Measurements from ENCODE around the gene CLIC4.
"Not testable (repeated sequence)": the region's sequence is repeated elsewhere in the genome, so short reads cannot be mapped to it uniquely, and the experiment has no call there.

CLIC4 gene

DNA sequence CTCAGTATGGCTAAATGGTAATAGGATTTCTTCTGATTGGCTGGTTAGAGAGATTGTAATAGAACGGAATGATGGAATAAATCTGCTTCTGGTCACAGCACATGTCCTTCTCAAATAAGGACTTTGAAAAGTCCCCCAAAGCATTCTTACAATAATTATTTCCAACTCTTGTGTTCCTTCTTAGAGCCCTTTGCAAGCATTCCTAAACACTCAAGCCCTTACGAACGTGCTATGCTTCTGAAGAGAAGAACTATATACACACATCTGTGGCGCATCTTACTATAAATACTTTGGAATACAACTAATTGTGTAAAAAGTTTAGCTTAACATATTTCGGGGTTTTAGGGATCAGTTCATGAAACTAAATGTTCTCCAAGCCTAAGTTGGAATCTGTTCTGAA is 25.6 kb downstream of the CLIC4 start:
- DNase-seq (ENCODE audit: insufficient read length, low spot score) (no peak), FAIRE-seq (no peak)
- TF ChIP-seq POLR2A (IDR thresholded peaks at IDR 0.05; ENCODE audit: low read depth, low read length): no peak
- TF ChIP-seq POLR2AphosphoS5 (IDR thresholded peaks at IDR 0.05; ENCODE audit: low read depth, low read length): no peak
- no peak for TF ChIP-seq TAF1 (IDR thresholded peaks at IDR 0.05; ENCODE audit: low read depth, low read length)
- no peak for TF ChIP-seq SPI1 (IDR thresholded peaks at IDR 0.05; ENCODE audit: low read depth, low read length)
- TF ChIP-seq PAX5 (IDR thresholded peaks at IDR 0.05; ENCODE audit: insufficient read depth, low read length, severe bottlenecking): no peak

DNA sequence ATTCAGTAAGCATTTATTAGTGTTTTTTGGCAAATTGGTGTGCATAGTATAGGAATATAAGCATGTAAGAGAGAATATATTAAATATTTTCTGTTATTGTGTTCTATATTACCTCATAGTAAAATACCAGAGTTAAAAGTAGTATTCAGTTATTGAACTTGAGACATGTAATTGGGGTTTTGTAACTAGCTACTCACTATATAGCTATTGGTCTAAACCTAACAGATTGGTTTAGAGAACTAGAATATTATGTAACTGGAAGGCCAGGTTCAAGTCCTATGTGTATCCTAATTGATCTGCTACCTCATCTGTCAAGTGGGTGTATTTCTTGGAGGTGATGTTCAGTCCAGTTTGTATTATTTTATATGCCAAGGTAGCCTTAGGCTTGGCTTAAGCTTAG is 26.3 kb downstream of the CLIC4 start:
- DNase-seq (ENCODE audit: insufficient read length, low spot score): no peak
- TF ChIP-seq TAF1 (IDR thresholded peaks at IDR 0.05; ENCODE audit: low read depth, low read length) (no peak), SPI1 (IDR thresholded peaks at IDR 0.05; ENCODE audit: low read depth, low read length) (no peak), POU2F2 (IDR thresholded peaks at IDR 0.05; ENCODE audit: low read depth, low read length) (no peak), PAX5 (IDR thresholded peaks at IDR 0.05; ENCODE audit: insufficient read depth, low read length, severe bottlenecking) (no peak), POLR2A (IDR thresholded peaks at IDR 0.05; ENCODE audit: low read depth, low read length) (no peak), POLR2AphosphoS5 (IDR thresholded peaks at IDR 0.05; ENCODE audit: low read depth, low read length) (no peak)
- FAIRE-seq: no peak

DNA sequence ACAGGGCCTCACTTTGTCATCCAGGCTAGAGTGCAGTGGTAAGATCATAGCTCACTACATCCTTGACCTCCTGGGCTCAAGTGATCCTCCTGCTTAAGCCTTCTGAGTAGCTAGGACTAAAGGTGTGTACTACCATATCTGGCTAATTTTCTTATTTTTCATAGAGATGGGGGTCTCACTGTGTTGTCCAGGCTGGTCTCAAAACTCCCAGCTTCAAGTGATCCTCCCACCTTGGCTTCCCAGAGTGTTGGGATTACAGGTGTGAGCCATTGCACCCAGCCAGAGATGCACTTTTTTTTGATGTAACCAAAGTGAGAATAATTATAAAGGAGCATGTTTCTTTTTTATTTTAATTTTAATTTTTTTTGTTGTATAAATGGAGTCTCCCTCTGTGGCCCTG is 28.4 kb downstream of the CLIC4 start:
- FAIRE-seq: peak; percentile 5
- DNase-seq (ENCODE audit: insufficient read length, low spot score): no peak
- TF ChIP-seq TAF1 (IDR thresholded peaks at IDR 0.05; ENCODE audit: low read depth, low read length): no peak
- no peak for TF ChIP-seq PAX5 (IDR thresholded peaks at IDR 0.05; ENCODE audit: insufficient read depth, low read length, severe bottlenecking)

DNA sequence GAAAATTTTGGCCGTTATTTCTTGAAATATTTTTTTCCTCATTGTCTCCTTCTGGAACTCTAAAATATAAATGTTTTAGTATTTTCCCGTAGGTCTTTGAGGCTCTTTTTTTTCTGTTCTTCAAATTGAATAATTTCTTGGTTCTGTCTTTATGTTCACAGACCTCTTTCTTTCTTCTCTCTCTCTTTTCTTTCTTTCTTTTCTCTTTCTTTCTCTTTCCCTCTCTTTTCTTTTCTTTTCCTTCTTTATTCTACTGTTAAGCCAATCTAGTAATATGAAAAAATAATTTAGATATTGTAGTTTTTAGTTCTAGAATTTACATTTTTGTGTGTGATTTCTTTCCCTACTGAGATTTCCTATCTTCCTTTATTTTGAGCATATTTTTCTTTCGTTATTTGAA is 30.1 kb downstream of the CLIC4 start:
- FAIRE-seq: no peak

DNA sequence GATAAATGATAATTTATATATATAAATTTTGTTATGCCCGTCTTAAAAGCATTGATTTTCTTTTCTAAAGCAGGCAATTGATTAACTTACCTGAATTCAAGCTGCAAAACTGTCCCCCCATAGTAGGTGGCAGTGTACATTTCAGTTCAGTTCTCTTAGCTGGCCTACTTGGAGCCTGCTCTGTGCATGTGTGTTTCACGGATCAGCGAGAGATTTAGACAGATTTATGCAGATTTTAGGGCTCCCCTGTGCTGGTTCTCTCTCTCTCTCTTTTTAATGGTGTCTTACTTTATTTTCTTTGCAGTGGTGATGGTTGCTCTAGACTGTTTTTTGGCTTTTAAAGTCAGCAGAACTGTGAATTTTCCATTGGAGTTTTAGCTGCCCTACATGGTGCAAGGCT is 30.7 kb downstream of the CLIC4 start:
- peak; percentile 57 for FAIRE-seq
- DNase-seq (ENCODE audit: insufficient read length, low spot score): no peak
- TF ChIP-seq PAX5 (IDR thresholded peaks at IDR 0.05; ENCODE audit: insufficient read depth, low read length, severe bottlenecking): no peak
- TF ChIP-seq SPI1 (IDR thresholded peaks at IDR 0.05; ENCODE audit: low read depth, low read length): no peak

More for the DNA sequence above, 30.1 kb downstream of the CLIC4 start:
- DNase-seq (ENCODE audit: insufficient read length, low spot score): no peak
- TF ChIP-seq POU2F2 (IDR thresholded peaks at IDR 0.05; ENCODE audit: low read depth, low read length) (no peak), SPI1 (IDR thresholded peaks at IDR 0.05; ENCODE audit: low read depth, low read length) (no peak), PAX5 (IDR thresholded peaks at IDR 0.05; ENCODE audit: insufficient read depth, low read length, severe bottlenecking) (no peak), POLR2AphosphoS5 (IDR thresholded peaks at IDR 0.05; ENCODE audit: low read depth, low read length) (no peak), TAF1 (IDR thresholded peaks at IDR 0.05; ENCODE audit: low read depth, low read length) (no peak), POLR2A (IDR thresholded peaks at IDR 0.05; ENCODE audit: low read depth, low read length) (no peak)

DNA sequence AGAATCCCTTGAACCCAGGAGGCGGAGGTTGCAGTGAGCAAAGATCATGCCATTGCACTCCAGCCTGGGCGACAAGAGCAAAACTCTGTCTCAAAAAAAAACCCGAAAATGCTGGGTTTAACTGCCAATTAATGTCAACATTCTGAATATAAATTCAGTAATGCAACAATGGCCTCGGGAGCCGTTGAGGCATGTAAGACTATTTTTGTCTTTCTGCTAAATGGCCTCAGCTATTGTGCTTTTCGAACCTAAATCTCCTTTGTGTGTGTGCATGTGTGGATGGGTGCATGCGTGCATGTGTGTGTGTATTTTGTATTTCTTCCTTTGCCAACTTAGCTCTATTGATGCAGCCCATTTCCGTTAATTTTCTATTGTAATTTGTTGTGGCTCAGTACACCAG is 31.6 kb downstream of the CLIC4 start:
- FAIRE-seq: peak; percentile 52
- TF ChIP-seq POLR2AphosphoS5 (IDR thresholded peaks at IDR 0.05; ENCODE audit: low read depth, low read length): no peak
- no peak for TF ChIP-seq POLR2A (IDR thresholded peaks at IDR 0.05; ENCODE audit: low read depth, low read length)
- TF ChIP-seq TAF1 (IDR thresholded peaks at IDR 0.05; ENCODE audit: low read depth, low read length): no peak
- TF ChIP-seq SPI1 (IDR thresholded peaks at IDR 0.05; ENCODE audit: low read depth, low read length): no peak
- no peak for TF ChIP-seq POU2F2 (IDR thresholded peaks at IDR 0.05; ENCODE audit: low read depth, low read length)
- no peak for TF ChIP-seq PAX5 (IDR thresholded peaks at IDR 0.05; ENCODE audit: insufficient read depth, low read length, severe bottlenecking)
- no peak for DNase-seq (ENCODE audit: insufficient read length, low spot score)

DNA sequence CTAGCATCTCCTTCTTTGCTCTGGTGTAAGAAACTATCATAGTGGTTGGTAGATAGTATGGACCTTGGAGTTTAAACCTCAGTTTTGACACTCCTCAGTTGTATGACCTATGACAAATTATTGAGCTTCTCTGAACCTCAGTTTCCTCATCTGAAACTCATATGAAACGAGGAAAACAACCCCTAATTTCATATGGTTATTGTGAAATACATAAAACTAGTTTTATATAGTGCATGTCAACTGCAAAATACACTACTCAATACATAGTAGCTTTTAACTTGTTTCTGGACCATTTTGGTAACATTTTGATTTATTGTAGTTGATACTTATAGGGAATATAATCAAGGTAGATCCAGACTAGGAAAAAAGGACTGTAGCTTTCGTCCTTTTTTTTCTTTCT is 32.9 kb downstream of the CLIC4 start:
- no peak for DNase-seq (ENCODE audit: insufficient read length, low spot score)
- FAIRE-seq: no peak
- TF ChIP-seq TAF1 (IDR thresholded peaks at IDR 0.05; ENCODE audit: low read depth, low read length) (no peak), POLR2A (IDR thresholded peaks at IDR 0.05; ENCODE audit: low read depth, low read length) (no peak), POLR2AphosphoS5 (IDR thresholded peaks at IDR 0.05; ENCODE audit: low read depth, low read length) (no peak), POU2F2 (IDR thresholded peaks at IDR 0.05; ENCODE audit: low read depth, low read length) (no peak), PAX5 (IDR thresholded peaks at IDR 0.05; ENCODE audit: insufficient read depth, low read length, severe bottlenecking) (no peak), SPI1 (IDR thresholded peaks at IDR 0.05; ENCODE audit: low read depth, low read length) (no peak)

DNA sequence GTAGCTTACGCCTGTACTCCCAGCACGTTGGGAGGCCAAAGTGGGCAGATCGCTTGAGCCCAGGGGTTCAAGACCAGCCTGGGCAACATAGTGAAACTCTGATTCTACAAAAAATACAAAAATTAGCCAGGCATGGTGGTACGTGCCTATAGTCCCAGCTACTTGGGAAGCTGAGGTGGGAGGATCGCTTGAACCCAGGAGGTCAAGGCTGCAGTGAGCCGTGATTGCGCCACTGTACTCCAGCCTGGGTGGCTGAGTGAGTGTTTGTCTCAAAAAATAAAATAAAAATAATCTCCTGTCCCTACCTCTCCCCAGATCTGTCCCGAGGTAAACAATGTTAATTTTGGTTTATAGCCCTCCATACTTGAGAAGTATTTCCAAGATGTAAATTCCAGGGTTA is 34.0 kb downstream of the CLIC4 start:
- not testable (repeated sequence) for FAIRE-seq; DNase-seq (ENCODE audit: insufficient read length, low spot score)

DNA sequence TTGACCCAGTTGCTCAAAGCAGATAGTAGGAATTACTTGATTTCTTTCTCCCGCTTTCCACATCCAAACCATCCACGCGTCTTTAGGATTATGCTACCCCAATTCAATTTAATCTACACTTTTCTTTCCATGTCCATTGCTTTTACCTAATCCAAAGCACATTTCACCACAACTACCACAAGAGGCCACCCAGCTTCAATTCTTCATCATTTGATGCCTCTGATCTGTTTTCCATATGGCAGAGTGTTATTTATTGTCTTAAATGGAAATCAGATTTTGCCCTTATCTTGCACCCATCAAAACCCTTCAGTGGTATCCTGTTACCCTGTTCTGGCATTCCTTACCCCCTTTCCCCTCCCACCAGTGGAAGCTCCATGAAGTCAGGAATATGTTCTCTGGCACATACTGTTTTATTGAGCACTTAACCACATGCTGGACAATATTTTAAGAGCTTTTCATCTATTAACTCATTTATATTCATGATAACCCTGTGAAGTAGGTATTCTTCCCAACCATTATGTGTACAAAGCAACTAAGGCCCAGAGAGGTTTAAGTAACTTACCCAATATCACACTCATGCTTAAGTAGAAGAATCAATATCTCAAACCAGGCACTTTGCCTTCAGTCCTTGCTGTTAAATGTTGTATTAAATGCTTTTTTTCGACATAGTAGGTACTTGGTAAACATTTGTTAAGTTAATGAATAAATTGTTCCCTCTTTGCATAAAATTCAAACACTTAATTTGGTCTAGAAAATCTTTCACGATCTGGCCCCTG is 34.6 kb downstream of the CLIC4 start:
- no peak for DNase-seq (ENCODE audit: insufficient read length, low spot score)
- TF ChIP-seq POLR2A (IDR thresholded peaks at IDR 0.05; ENCODE audit: low read depth, low read length) (no peak), PAX5 (IDR thresholded peaks at IDR 0.05; ENCODE audit: insufficient read depth, low read length, severe bottlenecking) (no peak), SPI1 (IDR thresholded peaks at IDR 0.05; ENCODE audit: low read depth, low read length) (no peak), POLR2AphosphoS5 (IDR thresholded peaks at IDR 0.05; ENCODE audit: low read depth, low read length) (no peak), POU2F2 (IDR thresholded peaks at IDR 0.05; ENCODE audit: low read depth, low read length) (no peak), TAF1 (IDR thresholded peaks at IDR 0.05; ENCODE audit: low read depth, low read length) (no peak)
- no peak for FAIRE-seq

DNA sequence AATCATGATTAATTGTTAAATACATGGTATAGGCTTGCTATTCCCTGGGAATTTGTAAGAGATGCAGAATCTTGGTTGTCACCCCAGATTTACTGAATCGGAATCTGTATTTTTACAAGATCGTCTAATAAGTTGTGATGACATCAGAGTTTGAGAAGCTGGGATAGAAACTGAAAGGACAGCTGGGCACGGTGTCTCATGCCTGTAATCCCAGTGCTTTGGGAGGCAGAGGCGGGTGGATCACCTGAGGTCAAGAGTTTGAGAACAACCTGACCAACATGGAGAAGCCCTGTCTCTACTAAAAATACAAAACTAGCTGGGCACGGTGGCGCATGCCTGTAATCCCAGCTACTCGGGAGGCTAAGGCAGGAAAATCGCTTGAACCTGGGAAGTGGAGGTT is 35.4 kb downstream of the CLIC4 start:
- not testable (repeated sequence) for FAIRE-seq; DNase-seq (ENCODE audit: insufficient read length, low spot score)

DNA sequence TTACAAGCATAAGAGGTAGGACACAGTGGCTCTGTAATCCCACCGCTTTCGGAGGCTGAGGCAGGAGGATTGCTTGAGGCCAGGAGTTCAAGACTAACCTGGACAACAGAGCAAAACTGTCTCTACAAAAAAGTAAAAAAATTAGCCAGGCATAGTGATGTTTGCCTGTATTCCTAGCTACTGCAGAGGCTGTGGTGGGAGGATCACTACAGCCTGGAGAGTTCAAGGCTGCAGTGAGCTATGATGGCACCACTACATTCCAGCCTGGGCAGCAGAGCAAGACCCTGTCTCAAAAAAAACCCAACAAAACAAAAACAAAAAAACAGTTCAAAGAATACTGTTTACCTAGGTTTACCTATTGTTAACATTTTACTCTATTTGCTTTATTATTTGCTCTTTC is 37.4 kb downstream of the CLIC4 start:
- no peak for FAIRE-seq
- DNase-seq (ENCODE audit: insufficient read length, low spot score): no peak
- TF ChIP-seq TAF1 (IDR thresholded peaks at IDR 0.05; ENCODE audit: low read depth, low read length) (no peak), POLR2AphosphoS5 (IDR thresholded peaks at IDR 0.05; ENCODE audit: low read depth, low read length) (no peak), POU2F2 (IDR thresholded peaks at IDR 0.05; ENCODE audit: low read depth, low read length) (no peak), PAX5 (IDR thresholded peaks at IDR 0.05; ENCODE audit: insufficient read depth, low read length, severe bottlenecking) (no peak), POLR2A (IDR thresholded peaks at IDR 0.05; ENCODE audit: low read depth, low read length) (no peak), SPI1 (IDR thresholded peaks at IDR 0.05; ENCODE audit: low read depth, low read length) (no peak)
